ENCODE results near the gene LLGL1. TPM values are rescaled to one million over a fixed set of nuclear protein-coding genes. Genes with fewer than 3 reads are reported as not detected.

Gene LLGL1
- total and polyA plus RNA-seq, 2 donors (not counting 1 experiment from before 2014, with no cell fraction given): 14.9 to 15.2 TPM

DNA sequence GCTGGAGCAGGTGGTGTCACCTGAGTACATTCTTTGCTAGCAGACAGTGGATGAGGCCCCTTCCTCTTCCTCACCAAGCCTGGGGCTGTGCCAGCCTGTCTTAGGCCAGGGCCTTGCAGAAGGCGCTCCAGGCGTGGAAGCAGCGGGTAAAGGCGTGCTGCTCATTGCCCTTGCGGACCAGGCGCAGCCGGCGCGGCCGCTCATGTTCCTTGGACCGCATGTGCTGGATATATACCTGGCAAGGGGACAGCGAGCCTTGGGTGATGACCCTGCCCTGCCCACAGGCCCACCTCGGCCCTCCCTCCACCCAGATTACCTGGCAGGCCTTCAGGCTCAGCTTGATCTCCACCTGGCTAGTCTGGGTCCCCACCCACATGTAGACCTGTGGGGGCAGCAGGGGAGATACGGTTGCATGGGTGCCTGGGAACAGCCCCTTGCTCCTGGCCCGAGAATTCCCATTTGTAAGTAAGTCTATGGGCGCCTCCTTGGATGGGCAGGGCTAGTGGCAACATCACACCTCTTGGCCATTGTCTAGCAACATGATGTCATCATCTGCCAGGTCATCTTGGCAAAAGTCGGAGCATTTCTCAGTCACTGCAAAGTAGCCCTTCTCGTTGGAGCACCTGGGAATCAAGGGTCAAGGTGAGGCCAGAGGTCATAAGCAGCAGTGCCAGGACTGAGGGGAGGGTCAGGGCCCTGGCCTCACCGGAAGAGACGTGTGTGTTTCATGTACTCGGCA is 19.8 kb downstream of the LLGL1 start:
- H3K27ac ChIP-seq (ENCODE audit: low read length in 2 of 2): no peak overlapping the region
- intact Hi-C loops (cut with micrococcal nuclease): no loop called here
- no peaks in the 10 kb centered on the region for H3K27me3 ChIP-seq (replicated peaks in 1 of 4; ENCODE audit: control extremely low read depth in 1 of 4, control insufficient read depth in 3 of 4, insufficient read depth in 4 of 4, low read length in 3 of 4)
- Mint-ChIP-seq H3K27ac (no peak overlapping the region), H3K9me3 (ENCODE audit: insufficient read depth) (no peaks in the 10 kb centered on the region), H3K4me1 (peaks cover 6% of the 10 kb centered on the region), H3K27me3 (no peaks in the 10 kb centered on the region), H3K4me3 (no peak overlapping the region)
- H3K4me3 ChIP-seq (ENCODE audit: control extremely low read depth in 1 of 5, extremely low read depth in 1 of 5, insufficient read depth in 1 of 5, low read depth in 2 of 5, low read length in 4 of 5): no peak overlapping the region
- no peak overlapping the region for H3K9ac ChIP-seq (ENCODE audit: low read length)
- WGBS (ENCODE audit: insufficient coverage): 93% methylated on average over 21 of the region's 21 CpGs
- no peaks in the 10 kb centered on the region for H3K9me3 ChIP-seq (ENCODE audit: control extremely low read depth in 1 of 3, control insufficient read depth in 2 of 3, insufficient read depth in 1 of 3, low read length in 2 of 3)
- ChIA-PET CTCF (no interaction called here), POLR2A (interaction anchor here (1.4 kb wide), 1 partner anchor 62 kb away, joined by 10 read pairs; no protein-coding TSS in a partner anchor)
- no peak overlapping the region for H3K4me2 ChIP-seq (replicated peaks; ENCODE audit: low read depth, low read length, poor library complexity, severe bottlenecking)
- TF ChIP-seq CTCF (IDR thresholded peaks at IDR 0.05) (no peak), EZH2 (IDR thresholded peaks at IDR 0.05; ENCODE audit: borderline replicate concordance, insufficient read depth, low read depth, low read length, poor library complexity, severe bottlenecking) (no peak)
- H3K4me1 ChIP-seq (ENCODE audit: control insufficient read depth in 2 of 2, insufficient read depth in 2 of 2, low read length in 2 of 2): no peaks in the 10 kb centered on the region
- no peaks in the 10 kb centered on the region for H3K79me2 ChIP-seq (ENCODE audit: control insufficient read depth, insufficient read depth, low read length)
- H4K20me1 ChIP-seq (ENCODE audit: control insufficient read depth, insufficient read depth, low read length, poor library complexity, severe bottlenecking): no peaks in the 10 kb centered on the region
- no peak overlapping the region for H2AFZ ChIP-seq (ENCODE audit: insufficient read depth, low read depth, low read length, poor library complexity, severe bottlenecking)
- ATAC-seq (ENCODE audit: low read depth): no peak
- no peak for DNase-seq
- peaks cover 5 to 45% of the 10 kb centered on the region in 2 experiments for H3K36me3 ChIP-seq (replicated peaks in 1 of 2; ENCODE audit: control extremely low read depth in 1 of 2, control insufficient read depth in 1 of 2, extremely low read depth in 1 of 2, insufficient read depth in 2 of 2, low read length in 1 of 2)

DNA sequence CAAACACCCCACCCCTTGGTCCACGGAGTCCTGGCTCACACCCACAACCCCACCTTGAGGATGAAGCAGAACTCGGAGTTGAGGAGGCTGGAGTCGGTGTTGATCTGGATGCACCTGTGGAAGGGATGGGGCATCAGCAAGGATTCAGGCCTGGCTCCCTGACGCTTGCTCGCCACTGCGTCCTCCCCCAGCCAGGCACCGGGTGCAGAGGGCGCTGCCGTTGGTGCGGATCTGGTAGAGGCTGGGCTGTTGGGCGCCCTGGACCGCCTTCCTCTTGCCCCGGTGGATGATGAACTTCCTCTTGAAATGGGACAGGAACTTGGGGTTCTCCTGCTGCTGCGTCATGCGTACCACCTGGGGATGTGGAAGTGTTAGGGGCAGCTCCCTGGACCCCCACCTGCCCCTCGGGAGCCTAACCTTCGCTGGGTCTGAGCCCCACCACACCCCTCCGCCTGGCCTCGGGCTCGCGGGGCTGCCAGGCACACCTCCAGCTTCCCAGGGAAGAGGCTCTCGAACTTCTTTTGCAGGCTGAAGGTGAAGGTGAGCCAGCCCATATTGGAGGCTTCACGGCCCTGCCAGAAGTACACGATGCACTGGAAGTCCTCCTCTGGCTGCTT is 20.8 kb downstream of the LLGL1 start:
- H4K20me1 ChIP-seq (ENCODE audit: control insufficient read depth, insufficient read depth, low read length, poor library complexity, severe bottlenecking): no peaks in the 10 kb centered on the region
- H3K79me2 ChIP-seq (ENCODE audit: control insufficient read depth, insufficient read depth, low read length): no peaks in the 10 kb centered on the region
- H3K27ac ChIP-seq (ENCODE audit: low read length in 2 of 2): no peak overlapping the region
- no peaks in the 10 kb centered on the region for H3K9me3 Mint-ChIP-seq (ENCODE audit: insufficient read depth)
- no peaks in the 10 kb centered on the region for H3K4me1 ChIP-seq (ENCODE audit: control insufficient read depth in 2 of 2, insufficient read depth in 2 of 2, low read length in 2 of 2)
- no peak overlapping the region for H3K4me2 ChIP-seq (replicated peaks; ENCODE audit: low read depth, low read length, poor library complexity, severe bottlenecking)
- 93% methylated on average over 21 of the region's 24 CpGs for WGBS (ENCODE audit: insufficient coverage)
- DNase-seq (no peak), ATAC-seq (ENCODE audit: low read depth) (no peak)
- H3K27me3 Mint-ChIP-seq: no peaks in the 10 kb centered on the region
- H3K4me1 Mint-ChIP-seq: peaks cover 6% of the 10 kb centered on the region
- no peaks in the 10 kb centered on the region for H3K27me3 ChIP-seq (replicated peaks in 1 of 4; ENCODE audit: control extremely low read depth in 1 of 4, control insufficient read depth in 3 of 4, insufficient read depth in 4 of 4, low read length in 3 of 4)
- H3K4me3 ChIP-seq (ENCODE audit: control extremely low read depth in 1 of 5, extremely low read depth in 1 of 5, insufficient read depth in 1 of 5, low read depth in 2 of 5, low read length in 4 of 5): no peak overlapping the region
- H3K36me3 ChIP-seq (replicated peaks in 1 of 2; ENCODE audit: control extremely low read depth in 1 of 2, control insufficient read depth in 1 of 2, extremely low read depth in 1 of 2, insufficient read depth in 2 of 2, low read length in 1 of 2): peaks cover 5 to 55% of the 10 kb centered on the region in 2 experiments
- ChIA-PET POLR2A (no interaction called here), CTCF (no interaction called here)
- intact Hi-C loops (cut with micrococcal nuclease): no loop called here
- TF ChIP-seq CTCF (IDR thresholded peaks at IDR 0.05): no peak
- no peak for TF ChIP-seq EZH2 (IDR thresholded peaks at IDR 0.05; ENCODE audit: borderline replicate concordance, insufficient read depth, low read depth, low read length, poor library complexity, severe bottlenecking)
- no peak overlapping the region for H2AFZ ChIP-seq (ENCODE audit: insufficient read depth, low read depth, low read length, poor library complexity, severe bottlenecking)
- H3K9ac ChIP-seq (ENCODE audit: low read length): no peak overlapping the region
- H3K9me3 ChIP-seq (ENCODE audit: control extremely low read depth in 1 of 3, control insufficient read depth in 2 of 3, insufficient read depth in 1 of 3, low read length in 2 of 3): no peaks in the 10 kb centered on the region
- H3K4me3 Mint-ChIP-seq: no peak overlapping the region
- no peak overlapping the region for H3K27ac Mint-ChIP-seq

All from B cell (primary cell).